BE2C (cell line): ENCODE measurements around the gene GOLIM4.
A peak's percentile ranks its signal among the peaks of the same experiment; 100 is the strongest.

Experiments
- DNase-seq: peaks from one replicate; pipeline ENCODE4 v3.0.0-alpha.2; 2020
- H3K27me3 ChIP-seq: fragments of 250-450 bp; sonication (Bioruptor Pico); 2 replicates; pipeline ENCODE4 v1.5.1; 2020; ENCODE audit warnings: mild to moderate bottlenecking
- H3K36me3 ChIP-seq: fragments of 250-450 bp; sonication (Bioruptor Pico); 2 replicates; pipeline ENCODE4 v1.5.1; 2020; ENCODE audit warnings: mild to moderate bottlenecking
- H3K4me1 ChIP-seq: fragments of 250-450 bp; sonication (Bioruptor Pico); 2 replicates; pipeline ENCODE4 v1.5.1; 2020
- H3K4me3 ChIP-seq: 2 replicates; pipeline ENCODE4 v1.5.1; 2011; ENCODE audit warnings: low read depth, low read length
- H3K9me3 ChIP-seq: fragments of 250-450 bp; sonication (Bioruptor Pico); 2 replicates; pipeline ENCODE4 v1.5.1; 2020
- TF ChIP-seq, protein P1 (sequence below): IDR thresholded peaks from 2 replicates; pipeline ENCODE4 v1.5.1; 2012; ENCODE audit warnings: mild to moderate bottlenecking, low read depth, low read length

The GOLIM4 gene

DNA sequence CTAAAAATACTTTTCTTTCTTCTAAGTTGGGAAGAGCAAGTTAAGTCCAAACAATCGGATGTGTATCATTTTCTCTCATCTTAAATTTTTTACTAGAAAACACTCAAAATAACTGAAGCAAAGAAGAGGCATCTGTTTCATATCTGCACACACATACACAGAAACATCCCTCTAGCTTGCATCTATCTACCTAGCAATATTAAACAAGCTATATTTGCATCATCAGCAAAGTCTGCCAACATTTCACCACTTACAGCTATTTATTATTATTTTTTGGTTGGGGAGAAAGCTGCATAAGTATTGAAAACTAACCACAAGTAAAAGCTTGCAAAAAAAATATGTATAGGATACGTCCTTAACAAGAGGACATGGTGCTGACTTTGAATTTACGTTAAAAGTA is 1.9 kb downstream of the GOLIM4 start:
- Histone ChIP-seq H3K4me3 (peak overlapping the region; percentile 94), H3K9me3 (no peaks in the 10 kb centered on the region), H3K36me3 (no peaks in the 10 kb centered on the region), H3K27me3 (no peaks in the 10 kb centered on the region), H3K4me1 (peaks cover 13% of the 10 kb centered on the region; the same call in 1 of the 2 replicates)
- no peak for DNase-seq
- TF ChIP-seq, protein P1, sequence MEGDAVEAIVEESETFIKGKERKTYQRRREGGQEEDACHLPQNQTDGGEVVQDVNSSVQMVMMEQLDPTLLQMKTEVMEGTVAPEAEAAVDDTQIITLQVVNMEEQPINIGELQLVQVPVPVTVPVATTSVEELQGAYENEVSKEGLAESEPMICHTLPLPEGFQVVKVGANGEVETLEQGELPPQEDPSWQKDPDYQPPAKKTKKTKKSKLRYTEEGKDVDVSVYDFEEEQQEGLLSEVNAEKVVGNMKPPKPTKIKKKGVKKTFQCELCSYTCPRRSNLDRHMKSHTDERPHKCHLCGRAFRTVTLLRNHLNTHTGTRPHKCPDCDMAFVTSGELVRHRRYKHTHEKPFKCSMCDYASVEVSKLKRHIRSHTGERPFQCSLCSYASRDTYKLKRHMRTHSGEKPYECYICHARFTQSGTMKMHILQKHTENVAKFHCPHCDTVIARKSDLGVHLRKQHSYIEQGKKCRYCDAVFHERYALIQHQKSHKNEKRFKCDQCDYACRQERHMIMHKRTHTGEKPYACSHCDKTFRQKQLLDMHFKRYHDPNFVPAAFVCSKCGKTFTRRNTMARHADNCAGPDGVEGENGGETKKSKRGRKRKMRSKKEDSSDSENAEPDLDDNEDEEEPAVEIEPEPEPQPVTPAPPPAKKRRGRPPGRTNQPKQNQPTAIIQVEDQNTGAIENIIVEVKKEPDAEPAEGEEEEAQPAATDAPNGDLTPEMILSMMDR: no peak

DNA sequence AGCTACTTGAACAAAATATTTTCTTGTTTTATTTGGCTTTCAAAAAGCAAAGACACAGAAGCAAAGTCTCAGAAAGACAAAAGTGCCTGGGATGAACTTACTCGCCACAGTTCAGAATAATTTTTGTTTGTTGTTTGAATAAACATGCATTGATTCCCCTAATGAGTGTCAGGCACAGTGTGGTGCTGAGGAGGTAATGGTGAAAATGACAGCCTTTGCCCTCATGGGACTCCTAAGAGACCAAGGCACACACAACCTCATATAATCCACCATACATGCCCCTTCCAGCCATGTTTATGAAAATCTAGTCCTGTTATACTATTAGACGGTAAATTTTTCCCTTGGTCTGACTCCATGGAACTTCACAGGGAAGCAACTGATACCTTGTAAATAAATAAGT is 2.5 kb downstream of the GOLIM4 start:
- TF ChIP-seq, protein P1: no peak
- Histone ChIP-seq H3K36me3 (no peaks in the 10 kb centered on the region), H3K9me3 (no peaks in the 10 kb centered on the region), H3K4me1 (peaks cover 17% of the 10 kb centered on the region), H3K27me3 (no peaks in the 10 kb centered on the region), H3K4me3 (peak overlapping the region; percentile 94)
- DNase-seq: no peak

DNA sequence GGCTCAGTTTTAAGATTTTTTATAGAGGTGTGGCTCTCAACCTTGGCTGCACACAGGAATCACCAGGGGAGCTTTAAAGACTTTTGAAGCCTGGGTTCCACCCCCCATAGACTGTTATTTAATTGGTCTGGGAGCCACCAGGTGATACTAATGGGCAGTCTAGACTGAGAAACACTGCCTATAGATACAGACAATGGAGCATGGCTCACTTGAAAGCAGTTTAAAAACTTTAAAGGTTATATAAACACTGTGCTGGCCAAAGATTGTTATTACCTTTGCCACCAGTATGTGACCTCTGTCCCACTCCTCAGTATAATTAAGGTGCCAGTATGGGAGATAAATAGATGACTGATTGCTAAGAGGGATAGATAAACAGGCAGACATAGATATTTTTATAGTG is 3.8 kb downstream of the GOLIM4 start:
- TF ChIP-seq, protein P1: no peak
- Histone ChIP-seq H3K4me1 (peaks cover 20% of the 10 kb centered on the region), H3K27me3 (no peaks in the 10 kb centered on the region), H3K9me3 (no peaks in the 10 kb centered on the region), H3K4me3 (peak overlapping the region; percentile 94; the same call in 1 of the 2 replicates), H3K36me3 (no peaks in the 10 kb centered on the region)
- DNase-seq: no peak

DNA sequence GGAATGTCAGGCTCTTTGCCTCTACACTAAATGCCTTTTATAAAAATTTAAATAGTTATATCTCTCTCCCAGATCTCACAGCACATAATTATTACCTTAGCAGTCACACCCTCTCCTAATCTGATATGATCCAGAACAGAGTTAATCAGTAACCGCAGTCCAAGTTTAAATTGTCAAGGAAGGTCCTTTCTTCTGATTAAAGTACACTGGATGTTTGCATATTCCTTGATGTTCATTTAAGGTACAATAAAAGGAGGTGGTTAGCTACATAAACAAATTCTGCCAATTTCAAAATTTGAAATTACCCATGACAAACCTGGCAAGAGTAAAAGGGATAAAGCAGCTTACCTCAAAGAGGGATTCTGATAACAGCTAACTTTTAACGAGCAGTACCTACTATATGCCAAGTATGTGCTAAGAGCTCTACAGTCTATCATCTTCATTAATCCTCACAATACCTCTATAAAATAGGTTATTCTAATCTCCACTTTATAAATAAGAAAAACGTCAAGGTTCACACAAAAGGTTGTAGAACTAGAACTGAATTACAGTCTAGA is 4.3 kb downstream of the GOLIM4 start:
- Histone ChIP-seq H3K4me1 (peaks cover 16% of the 10 kb centered on the region), H3K4me3 (peak overlapping the region; percentile 94; the same call in 1 of the 2 replicates), H3K9me3 (no peaks in the 10 kb centered on the region), H3K36me3 (no peaks in the 10 kb centered on the region), H3K27me3 (no peaks in the 10 kb centered on the region)
- TF ChIP-seq, protein P1: no peak
- DNase-seq: no peak

DNA sequence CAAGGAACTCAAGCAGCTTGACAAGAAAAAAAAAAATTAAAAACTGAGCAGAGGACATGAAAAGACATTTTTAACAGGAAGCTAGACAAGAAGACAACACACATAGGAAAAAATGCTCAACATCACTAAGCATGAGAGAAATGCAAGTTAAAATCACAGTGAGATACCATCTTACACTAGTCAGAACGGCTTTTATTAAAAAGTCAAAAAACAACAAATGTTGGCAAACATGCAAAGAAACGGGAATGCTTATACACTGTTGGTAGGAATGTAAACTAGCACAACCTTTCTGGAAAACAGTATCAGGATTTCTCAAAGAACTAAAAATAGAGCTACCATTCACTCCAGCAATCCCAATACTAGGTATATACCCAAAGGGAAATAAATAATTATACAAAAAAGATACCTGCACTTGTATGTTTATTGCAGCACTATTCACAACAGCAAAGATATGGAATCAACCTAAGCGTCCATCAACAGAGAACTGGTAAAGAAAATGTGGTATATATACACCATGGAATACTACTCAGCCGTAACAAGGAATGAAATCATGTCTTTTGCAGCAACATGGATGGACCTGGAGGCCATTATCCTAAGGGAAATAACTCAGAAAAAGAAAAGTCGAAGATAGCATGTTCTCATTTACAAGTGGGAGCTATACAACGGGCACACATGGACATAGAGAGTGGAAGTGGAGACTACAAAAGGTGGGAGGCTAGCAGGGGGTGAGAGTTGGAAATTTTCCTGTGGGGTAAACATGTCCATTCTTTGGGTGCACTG is 5.2 kb downstream of the GOLIM4 start:
- Histone ChIP-seq H3K36me3 (no peaks in the 10 kb centered on the region), H3K4me3 (no peak overlapping the region), H3K27me3 (no peaks in the 10 kb centered on the region), H3K9me3 (no peaks in the 10 kb centered on the region), H3K4me1 (peaks cover 16% of the 10 kb centered on the region)
- DNase-seq: no peak
- TF ChIP-seq, protein P1: no peak

DNA sequence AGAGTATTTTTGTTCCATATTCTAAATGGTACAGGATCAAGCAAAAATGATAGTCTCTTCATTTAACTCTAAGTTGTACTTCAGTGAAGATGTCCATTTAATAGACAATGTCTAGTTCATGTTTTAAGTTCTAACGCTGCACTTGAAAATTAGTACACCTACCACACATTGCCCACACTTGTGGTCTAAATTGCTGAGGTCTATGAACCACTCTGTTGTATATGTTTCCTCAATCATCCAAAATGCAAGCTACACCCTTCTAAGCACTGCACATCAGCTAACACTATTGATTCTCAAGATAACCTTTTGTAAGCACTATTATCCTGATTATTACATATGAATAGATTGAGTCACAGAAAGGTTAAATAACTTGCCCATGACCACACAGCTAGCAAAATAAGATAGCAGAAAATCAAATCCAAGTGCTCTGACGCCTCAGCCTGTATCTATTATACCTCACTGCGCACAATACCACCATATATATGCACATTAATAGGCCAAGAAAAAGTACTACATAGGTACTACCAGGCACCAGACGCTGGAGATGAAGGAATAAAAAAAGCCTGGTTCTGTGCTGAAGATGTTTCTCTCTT is 6.4 kb downstream of the GOLIM4 start:
- TF ChIP-seq, protein P1: no peak
- Histone ChIP-seq H3K4me1 (peaks cover 18% of the 10 kb centered on the region), H3K9me3 (no peaks in the 10 kb centered on the region), H3K27me3 (no peaks in the 10 kb centered on the region), H3K36me3 (no peaks in the 10 kb centered on the region), H3K4me3 (no peak overlapping the region)
- DNase-seq: no peak
